ENCODE data around the gene TYK2. TPM values are rescaled to one million over a fixed set of nuclear protein-coding genes. Genes with fewer than 3 reads are reported as not detected.

The TYK2 gene
- total and polyA plus RNA-seq, 9 of the 15 experiments (the other 6 are each of a cell fraction or from before 2014, with no cell fraction given) = 15.0 to 182 (median 85.9) TPM

GRCh38 chr19:10333758-10334587 lies 46.4 kb downstream of the TYK2 start:
- 1% methylated on average over 44 of the region's 44 CpGs for WGBS (ENCODE audit: insufficient coverage, low coverage, missing lambda C conversion rate)
- TSS peak; percentile 93 for BruUV-seq (replicated peaks)
- DNase-seq (ENCODE audit: extremely low read depth in 1 of 4, low spot score in 3 of 4) = peak in 2 of 4 experiments; percentile 64 to 81
- intact Hi-C loops (cut with micrococcal nuclease) = loop anchor here (1.0 to 2.0 kb wide), 5 partner anchors 45 to 247 kb away; partner anchors contain the start of genes ICAM1, ICAM5, SHFL and TYK2
- H3K9me3 ChIP-seq (replicated peaks; ENCODE audit: control insufficient read depth, insufficient read depth, low read depth, low read length) = no peaks in the 10 kb centered on the region
- peaks cover 10% of the 10 kb centered on the region; the same call in 1 of the 2 replicates for H4K20me1 ChIP-seq (replicated peaks; ENCODE audit: control insufficient read depth, insufficient read depth, low read length)
- H3K9me1 ChIP-seq (ENCODE audit: control insufficient read depth, insufficient read depth, low read length) = no peaks in the 10 kb centered on the region
- H3K36me3 ChIP-seq (ENCODE audit: control insufficient read depth, insufficient read depth, low read length) = peaks cover 32% of the 10 kb centered on the region
- no peak for FAIRE-seq
- H3K4me3 ChIP-seq = peak overlapping the region; percentile 93
- ChIA-PET POLR2A (interaction anchor here (0.6 to 3.9 kb wide), 16 partner anchors 10 to 75 kb away, joined by 3 to 29 read pairs (median 6); partner anchors contain the start of genes FDX2, ICAM5 and TYK2), CTCF (ENCODE audit: low intra/inter-chr PET ratio) (no interaction called here)
- H3K4me1 ChIP-seq (replicated peaks in 1 of 2; ENCODE audit: control insufficient read depth in 2 of 2, insufficient read depth in 2 of 2, low read length in 2 of 2) = peaks cover 15 to 47% of the 10 kb centered on the region in 2 experiments; a peak in 4 of 5 replicates
- H2AFZ ChIP-seq (ENCODE audit: low read depth, low read length) = peak overlapping the region; percentile 80
- peak overlapping the region; percentile 96 to 99 for H3K9ac ChIP-seq (ENCODE audit: insufficient read depth in 1 of 2, low read depth in 2 of 2, low read length in 2 of 2)
- H3K27ac ChIP-seq (ENCODE audit: extremely low read depth, low read depth, low read length) = peak overlapping the region; percentile 98
- H3K27me3 ChIP-seq (ENCODE audit: control insufficient read depth in 2 of 2, insufficient read depth in 2 of 2, low read length in 2 of 2) = no peaks in the 10 kb centered on the region
- peak; percentile 37 for ATAC-seq
- in situ Hi-C loops (cut with MboI) = no loop called here
- peak overlapping the region; percentile 92 for H3K4me2 ChIP-seq (ENCODE audit: insufficient read depth, low read length)
- H3K79me2 ChIP-seq (ENCODE audit: control insufficient read depth, insufficient read depth, low read length) = peaks cover 64% of the 10 kb centered on the region
- no peak for TF ChIP-seq HSF4 (CRISPR knock-in tag; IDR thresholded peaks at IDR 0.05; ENCODE audit: borderline replicate concordance)
- TF ChIP-seq MGA (IDR thresholded peaks at IDR 0.05) = no peak; the same call in none of the 2 replicates
- no peak for TF ChIP-seq CHD2 (IDR thresholded peaks at IDR 0.05; ENCODE audit: low read depth, low read length)
- TF ChIP-seq MCM5 (IDR thresholded peaks at IDR 0.05; ENCODE audit: low read depth) = no peak
- no peak for TF ChIP-seq MAFG (tag; conservative IDR thresholded peaks at IDR 0.05)
- TF ChIP-seq, protein P1, sequence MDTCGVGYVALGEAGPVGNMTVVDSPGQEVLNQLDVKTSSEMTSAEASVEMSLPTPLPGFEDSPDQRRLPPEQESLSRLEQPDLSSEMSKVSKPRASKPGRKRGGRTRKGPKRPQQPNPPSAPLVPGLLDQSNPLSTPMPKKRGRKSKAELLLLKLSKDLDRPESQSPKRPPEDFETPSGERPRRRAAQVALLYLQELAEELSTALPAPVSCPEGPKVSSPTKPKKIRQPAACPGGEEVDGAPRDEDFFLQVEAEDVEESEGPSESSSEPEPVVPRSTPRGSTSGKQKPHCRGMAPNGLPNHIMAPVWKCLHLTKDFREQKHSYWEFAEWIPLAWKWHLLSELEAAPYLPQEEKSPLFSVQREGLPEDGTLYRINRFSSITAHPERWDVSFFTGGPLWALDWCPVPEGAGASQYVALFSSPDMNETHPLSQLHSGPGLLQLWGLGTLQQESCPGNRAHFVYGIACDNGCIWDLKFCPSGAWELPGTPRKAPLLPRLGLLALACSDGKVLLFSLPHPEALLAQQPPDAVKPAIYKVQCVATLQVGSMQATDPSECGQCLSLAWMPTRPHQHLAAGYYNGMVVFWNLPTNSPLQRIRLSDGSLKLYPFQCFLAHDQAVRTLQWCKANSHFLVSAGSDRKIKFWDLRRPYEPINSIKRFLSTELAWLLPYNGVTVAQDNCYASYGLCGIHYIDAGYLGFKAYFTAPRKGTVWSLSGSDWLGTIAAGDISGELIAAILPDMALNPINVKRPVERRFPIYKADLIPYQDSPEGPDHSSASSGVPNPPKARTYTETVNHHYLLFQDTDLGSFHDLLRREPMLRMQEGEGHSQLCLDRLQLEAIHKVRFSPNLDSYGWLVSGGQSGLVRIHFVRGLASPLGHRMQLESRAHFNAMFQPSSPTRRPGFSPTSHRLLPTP (IDR thresholded peaks at IDR 0.05; ENCODE audit: borderline replicate concordance, extremely low read depth, insufficient read length) = no peak

Data from K562 (cell line).